HG03196 (cell line): ENCODE measurements around the gene ANKRD28.
"Not testable (repeated sequence)": the region's sequence is repeated elsewhere in the genome, so short reads cannot be mapped to it uniquely, and the experiment has no call there.

Source experiments
- ATAC-seq: cut with Tn5 transposase; IDR thresholded peaks from one replicate; pipeline ENCODE4 v1.9.1; 2021; ENCODE audit not compliant: unreplicated experiment

Gene ANKRD28

GRCh38 chr3:15638193-15638890 is 159.4 kb downstream of the ANKRD28 start:
- no peak for ATAC-seq

DNA sequence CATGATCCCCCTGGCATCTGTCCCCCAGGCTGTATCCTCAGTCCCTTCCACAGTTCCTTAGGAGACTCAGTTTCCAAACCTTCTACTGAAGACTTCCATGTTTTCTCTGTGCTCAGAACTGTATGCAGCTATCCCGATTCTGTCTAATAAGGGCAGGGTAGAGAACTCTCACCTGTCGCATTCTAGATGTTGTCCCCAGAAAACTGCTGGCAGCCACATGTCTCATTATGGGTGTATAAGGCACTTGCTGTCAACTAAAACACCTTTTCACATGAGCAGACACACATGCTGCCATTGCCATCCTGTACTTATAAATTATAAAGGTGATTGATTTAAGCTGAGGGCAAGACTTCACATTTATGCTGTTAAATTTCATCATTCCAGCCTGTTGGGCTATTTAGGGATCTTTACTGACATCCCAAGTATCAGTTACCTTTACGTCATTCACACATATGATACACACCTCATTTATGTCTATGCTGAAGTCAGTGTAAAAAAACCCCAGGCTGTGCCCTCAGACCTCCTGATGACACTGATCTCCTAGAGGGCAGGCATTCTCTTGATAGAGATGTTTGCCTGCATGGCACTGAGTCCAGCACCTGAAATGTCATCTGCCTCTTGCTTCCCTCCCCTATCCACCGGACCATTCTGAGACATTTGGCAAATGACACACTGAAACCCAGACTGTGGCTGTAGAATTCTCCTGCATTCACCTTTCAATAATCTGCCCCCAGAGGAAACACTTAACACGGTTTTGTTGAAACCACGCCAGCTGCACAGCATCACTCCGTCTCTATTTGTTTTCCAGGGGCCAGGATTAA is 160.4 kb downstream of the ANKRD28 start:
- ATAC-seq, result no peak

GRCh38 chr3:15636028-15636709 is 161.6 kb downstream of the ANKRD28 start:
- no peak for ATAC-seq

DNA sequence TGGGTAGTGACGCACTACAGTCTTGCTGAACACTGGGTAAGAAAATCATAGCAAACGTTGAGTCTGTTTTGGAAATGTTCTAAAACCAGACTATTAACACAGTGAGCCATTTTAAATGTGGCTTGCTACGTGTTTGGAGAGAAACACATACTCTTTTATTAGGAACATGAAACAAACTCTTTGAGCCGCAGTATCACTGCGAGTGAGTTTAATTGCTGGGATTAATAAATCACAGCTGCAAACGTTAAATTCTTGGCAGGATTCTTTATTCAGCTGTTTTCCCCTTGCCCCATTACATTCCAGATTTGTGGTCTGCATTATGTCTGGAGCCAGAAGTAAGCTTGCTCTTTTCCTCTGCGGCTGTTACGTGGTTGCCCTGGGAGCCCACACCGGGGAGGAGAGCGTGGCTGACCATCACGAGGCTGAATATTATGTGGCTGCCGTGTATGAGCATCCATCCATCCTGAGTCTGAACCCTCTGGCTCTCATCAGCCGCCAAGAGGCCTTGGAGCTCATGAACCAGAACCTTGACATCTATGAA is 162.6 kb downstream of the ANKRD28 start:
- no peak for ATAC-seq

DNA sequence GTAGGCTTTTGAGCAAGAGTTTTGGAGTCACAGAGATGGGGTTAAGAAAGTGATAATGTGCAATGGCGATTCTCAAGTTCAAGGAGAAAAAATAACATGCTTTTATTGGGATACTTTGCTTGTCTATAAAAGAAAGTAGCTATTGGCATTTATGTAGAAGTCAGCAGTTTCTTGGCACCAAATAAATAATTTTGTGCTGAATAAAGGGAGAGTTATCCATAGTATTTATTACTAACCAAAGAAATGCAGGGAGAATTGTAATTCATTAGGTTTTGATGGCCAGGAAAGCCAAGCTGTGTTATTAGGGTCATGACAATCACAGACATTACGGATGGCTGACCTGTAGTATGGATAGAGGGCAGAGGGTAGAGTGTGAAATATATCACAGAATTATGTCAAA is 163.1 kb downstream of the ANKRD28 start:
- no peak for ATAC-seq

DNA sequence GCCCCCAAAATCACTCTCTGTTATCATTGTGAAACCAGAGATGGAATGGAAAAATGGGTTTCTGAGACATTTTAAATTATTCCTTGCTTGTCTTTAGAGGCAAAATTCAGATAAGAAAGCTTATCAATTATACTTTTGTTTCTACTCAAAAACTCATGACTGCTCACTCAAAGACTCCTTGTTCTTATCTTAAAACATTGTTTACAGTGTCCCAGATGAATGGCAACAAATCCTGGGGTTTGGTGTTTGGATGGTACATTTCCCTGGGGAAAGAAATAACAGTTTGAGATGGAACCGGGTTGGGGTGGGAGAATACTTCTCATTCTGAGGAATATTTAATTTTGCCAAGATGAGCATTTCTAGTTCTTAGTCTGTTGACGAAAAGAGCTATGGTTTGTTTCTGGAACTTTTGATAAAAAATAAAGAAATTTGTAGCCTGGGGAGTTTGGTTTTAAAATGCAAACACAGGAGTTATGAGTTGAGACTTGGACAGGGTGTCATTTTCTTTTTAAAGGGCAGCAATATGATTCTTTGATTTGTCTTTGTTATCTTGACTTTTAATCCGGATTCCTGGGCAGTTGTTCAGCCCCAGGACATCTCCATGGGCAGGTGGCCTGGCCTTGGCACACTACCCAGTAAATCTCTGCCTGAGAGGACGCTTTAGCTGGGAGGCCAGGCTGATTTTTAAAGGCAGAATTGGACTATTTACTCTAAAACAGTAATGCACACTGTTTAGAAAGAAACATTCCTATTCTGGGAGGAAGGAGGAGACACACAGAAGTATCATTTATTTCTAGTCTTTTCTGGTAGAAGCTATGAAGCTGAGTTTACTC is 163.8 kb downstream of the ANKRD28 start:
- no peak for ATAC-seq

DNA sequence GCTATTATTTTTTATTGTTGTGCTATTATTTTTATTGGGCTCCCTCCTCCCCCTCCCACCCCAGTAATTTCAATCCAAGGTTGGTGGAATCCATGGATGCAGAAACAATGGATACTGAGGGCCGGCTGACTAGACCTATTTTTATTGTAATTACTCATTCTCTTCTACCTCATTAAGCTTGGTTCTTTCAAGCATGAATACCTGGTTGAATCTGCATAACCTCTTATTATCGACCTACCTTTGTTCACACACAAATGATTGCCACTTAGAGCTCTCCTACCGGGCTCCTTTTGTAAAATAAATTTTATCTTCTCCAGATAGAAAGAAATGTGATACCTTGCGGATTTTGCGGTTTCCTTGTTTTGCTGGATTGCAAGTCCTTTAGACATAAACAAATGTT is 164.6 kb downstream of the ANKRD28 start:
- ATAC-seq, result no peak

DNA sequence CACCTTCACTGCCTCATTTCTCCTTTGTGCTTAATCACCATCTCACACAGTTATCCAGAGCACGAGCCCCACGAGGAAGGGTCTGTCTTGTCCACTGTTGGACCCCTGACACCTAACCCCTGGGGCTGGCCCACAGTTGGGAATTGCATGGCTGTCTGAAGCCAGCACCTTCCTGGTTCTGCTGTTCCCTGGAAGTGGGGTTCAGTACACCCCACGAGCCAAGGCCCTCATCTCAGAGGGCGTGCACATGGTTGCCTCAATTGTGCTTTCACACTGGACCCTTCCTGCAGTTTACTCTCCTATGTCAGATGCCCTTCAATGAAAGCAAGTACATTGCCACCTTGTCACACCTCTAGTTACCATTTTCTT is 165.6 kb downstream of the ANKRD28 start:
- ATAC-seq, result no peak

GRCh38 chr3:15631426-15632211 is 166.2 kb downstream of the ANKRD28 start:
- ATAC-seq, result no peak

GRCh38 chr3:15630646-15631350 is 167.0 kb downstream of the ANKRD28 start:
- ATAC-seq, result no peak

DNA sequence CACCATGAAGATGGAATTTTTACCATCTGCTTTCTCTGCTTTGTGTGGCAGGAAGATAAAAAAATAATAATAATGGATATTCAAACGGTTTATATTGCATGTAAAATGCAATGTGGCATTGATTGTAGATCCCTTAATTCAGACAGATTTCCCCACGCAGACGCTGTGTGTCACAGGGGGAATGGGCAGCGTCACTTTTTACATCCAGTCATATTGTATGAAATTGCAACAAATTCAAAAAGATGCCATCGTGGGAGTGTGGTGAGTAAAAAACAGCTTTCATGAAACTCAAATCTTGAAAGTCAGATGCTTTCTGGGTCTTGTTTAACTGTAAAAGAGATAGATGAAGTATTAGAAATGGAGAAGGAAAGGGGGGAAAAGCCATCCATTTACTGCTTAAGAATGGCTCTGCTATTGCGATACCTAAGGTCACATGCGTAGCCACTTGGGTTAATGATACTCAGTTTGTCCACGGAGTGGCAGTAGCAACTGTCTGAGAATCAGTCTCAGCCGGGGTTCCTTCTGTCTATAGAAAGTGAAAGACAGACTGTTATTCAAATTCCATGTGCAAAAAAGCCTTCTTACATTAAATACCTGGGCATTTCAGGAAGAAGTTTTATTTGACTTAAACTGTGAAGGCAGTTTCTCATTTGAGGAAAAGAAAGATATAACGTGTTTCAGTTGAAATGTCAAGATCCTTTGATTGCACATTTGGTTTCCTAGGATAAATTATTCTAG is 167.8 kb downstream of the ANKRD28 start:
- peak; percentile 95 for ATAC-seq

- no peak for ATAC-seq
These were observed 168.8 kb downstream of the ANKRD28 start for GRCh38 chr3:15628967-15629366.

GRCh38 chr3:15623535-15624440 is 174.0 kb downstream of the ANKRD28 start:
- no peak for ATAC-seq

DNA sequence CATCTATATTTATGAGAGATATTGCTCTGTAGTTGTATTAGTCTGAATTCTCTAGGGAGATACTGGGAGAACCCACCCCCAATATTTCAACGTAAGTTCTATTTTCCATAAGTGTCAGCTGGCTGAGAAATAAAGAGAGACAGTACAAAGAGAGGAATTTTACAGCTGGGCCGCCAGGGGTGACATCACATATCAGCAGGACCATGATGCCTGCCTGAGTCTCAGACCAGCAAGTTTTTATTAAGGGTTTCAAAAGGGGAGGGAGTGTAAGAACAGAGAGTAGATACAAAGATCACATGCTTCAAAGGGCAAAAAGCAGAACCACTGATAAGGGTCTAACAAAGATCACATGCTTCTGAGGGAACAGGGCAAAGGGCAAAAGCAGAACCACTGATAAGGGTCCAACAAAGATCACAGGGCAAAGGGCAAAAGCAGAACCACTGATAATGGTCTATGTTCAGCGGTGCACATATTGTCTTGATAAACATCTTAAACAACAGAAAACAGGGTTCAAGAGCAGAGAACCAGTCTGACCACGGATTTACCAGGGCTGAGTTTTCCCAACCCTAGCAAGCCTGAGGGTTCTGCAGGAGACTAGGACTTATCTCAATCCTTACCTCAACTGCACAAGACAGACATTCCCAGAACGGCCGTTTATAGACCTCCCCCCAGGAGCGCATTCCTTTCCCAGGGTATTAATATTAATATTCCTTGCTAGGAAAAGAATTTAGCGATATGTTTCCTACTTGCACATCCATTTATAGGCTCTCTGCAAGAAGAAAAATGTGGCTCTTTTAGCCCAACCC is 177.9 kb downstream of the ANKRD28 start:
- ATAC-seq, result not testable (repeated sequence)
